Testis (tissue), 2 donors: ENCODE data around the gene XAF1.

Source experiments
- CTCF ChIP-seq, 3 experiments: fragments of 450-650 bp in 2 of 3; fragments of 200-600 bp in 1 of 3; sonication (generic) in 1 of 3; IDR thresholded peaks; one replicate each; pipeline ENCODE4 v1.5.1; 2016 to 2019; ENCODE audit warnings: antibody characterized with exemption in 3 of 3, mild to moderate bottlenecking in 2 of 3, moderate library complexity in 1 of 3
- POLR2A ChIP-seq: fragments of 450-650 bp; IDR thresholded peaks from one replicate; pipeline ENCODE4 v1.6.1; 2017; ENCODE audit warnings: antibody characterized with exemption, mild to moderate bottlenecking, moderate library complexity

- no peak for TF ChIP-seq POLR2A
- TF ChIP-seq CTCF (IDR thresholded peaks at IDR 0.05): no peak
Measured at GRCh38 chr17:6724009-6724408, 31.8 kb upstream of the XAF1 start.
